Testis (tissue), 2 donors: ENCODE results near the gene AUTS2.

Experiments used
- CTCF ChIP-seq, 3 experiments: fragments of 450-650 bp in 2 of 3; fragments of 200-600 bp in 1 of 3; sonication (generic) in 1 of 3; IDR thresholded peaks; one replicate each; pipeline ENCODE4 v1.5.1; 2016 to 2019; ENCODE audit warnings: antibody characterized with exemption in 3 of 3, mild to moderate bottlenecking in 2 of 3, moderate library complexity in 1 of 3
- POLR2A ChIP-seq: fragments of 450-650 bp; IDR thresholded peaks from one replicate; pipeline ENCODE4 v1.6.1; 2017; ENCODE audit warnings: antibody characterized with exemption, mild to moderate bottlenecking, moderate library complexity

DNA sequence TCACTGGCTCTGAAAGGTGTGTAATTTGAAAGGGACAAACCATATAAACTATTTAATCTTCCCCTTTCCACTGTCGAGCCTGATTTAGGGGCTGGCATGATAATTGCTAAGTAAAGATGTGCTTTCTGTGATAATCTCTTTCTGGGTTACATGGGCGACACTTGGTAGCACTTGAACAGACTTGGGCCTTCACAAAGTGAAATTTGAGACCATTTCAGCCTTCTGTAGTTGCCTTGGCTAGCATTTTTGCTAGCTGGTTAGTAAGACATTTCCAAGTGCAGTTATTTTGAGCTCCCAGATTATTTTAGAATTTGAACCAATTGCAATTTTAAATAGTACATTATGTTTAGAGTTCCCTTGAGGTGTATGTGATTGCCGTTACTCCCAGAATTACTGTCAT lies 1101.0 kb downstream of the AUTS2 start:
- TF ChIP-seq CTCF (IDR thresholded peaks at IDR 0.05) = no peak
- TF ChIP-seq POLR2A = no peak
